Endometrium (tissue), 2 donors: ENCODE measurements around the gene SIAH3.

Source experiments
- FAIRE-seq: peaks from 2 replicates; lab custom pipeline; 2012; peaks lifted over from hg19 to GRCh38; lab: Jason Lieb, UNC
- donor health status: control.
- donor health status: control.

SIAH3 gene

DNA sequence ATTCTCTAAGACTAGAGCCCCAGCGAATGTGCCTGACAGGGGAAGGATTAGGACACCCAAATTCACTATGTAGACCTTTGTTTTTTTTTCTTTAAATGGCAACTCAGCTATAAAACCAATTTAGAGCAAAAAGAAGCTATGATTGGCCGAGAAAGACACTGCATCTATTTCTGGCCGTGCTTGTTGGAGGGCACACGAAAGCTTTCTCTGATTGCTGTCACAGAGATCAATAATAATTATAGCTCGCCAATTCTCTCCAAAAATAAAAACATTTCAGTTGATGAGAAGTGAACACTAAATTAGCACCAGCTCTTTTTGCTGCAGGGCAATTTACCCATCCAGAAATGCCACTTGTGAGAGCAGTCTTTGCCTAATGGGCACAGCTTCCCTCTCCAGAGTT lies 118.2 kb downstream of the SIAH3 start:
- no peak for FAIRE-seq

DNA sequence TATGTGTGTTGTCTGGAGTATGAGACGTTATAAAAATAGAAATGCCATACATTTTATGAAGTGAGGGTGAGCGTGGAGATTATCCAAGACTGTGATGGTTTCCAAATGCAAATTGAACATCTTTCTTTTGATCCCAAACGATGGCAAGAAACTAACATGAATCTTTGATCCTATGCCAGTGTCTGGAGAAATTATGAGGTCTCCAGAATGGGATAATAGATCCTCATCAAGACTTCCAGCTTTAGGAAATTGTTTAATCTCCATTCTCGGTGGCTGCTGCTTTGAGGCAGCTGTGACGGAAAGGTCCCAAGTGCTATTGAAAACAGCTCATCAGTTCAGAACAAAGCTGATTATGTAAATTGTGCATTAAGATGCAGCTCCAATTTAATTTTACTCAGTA lies 118.6 kb downstream of the SIAH3 start:
- no peak for FAIRE-seq

DNA sequence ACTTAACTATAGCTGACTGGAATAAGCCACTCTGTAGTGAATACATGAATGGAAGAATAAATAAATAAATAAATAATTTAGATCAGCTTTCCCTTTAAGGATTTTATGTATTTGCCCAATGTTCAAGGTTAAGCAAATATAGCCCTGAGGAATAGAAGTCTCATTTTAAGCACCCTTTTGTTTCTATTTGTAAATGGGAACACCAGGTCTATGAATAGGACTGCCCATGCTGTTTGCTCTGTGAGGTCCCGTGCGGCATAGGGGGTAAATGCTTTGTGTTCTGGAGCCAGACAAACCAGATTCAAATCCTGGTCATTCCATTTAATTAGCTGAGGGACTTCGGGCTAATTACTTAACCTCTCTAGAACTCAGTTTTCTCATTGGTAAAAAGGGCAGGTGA lies 120.1 kb downstream of the SIAH3 start:
- FAIRE-seq = no peak

DNA sequence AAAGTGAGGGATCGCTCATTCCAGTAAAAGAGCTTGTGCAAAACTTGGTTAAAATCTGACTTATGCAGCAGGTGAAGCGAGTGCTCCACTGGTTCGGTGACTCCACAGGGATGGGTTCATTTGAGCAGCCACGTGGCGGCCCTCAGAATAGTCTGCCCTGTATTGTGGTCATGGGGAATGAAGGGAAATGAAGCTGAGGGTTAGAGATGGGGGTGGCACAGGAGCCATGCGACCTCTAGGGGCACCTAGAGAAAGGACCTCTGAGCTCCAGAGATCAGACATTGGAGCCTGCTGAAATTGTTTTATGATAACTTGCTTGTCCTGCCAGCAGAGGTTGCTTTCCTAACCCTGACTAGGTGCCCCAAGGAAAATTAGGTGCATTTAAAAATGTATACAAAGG lies 122.8 kb downstream of the SIAH3 start:
- no peak for FAIRE-seq
